ENCODE measurements around the gene NR3C2. TPM values are rescaled to one million over a fixed set of nuclear protein-coding genes. Genes with fewer than 3 reads are reported as not detected.
"Not testable (repeated sequence)": the region's sequence is repeated elsewhere in the genome, so short reads cannot be mapped to it uniquely, and the experiment has no call there.

Gene NR3C2
- total RNA-seq, 1 experiment from 2014 or later: 0.26 TPM

- ChIA-PET POLR2A (no interaction called here), CTCF (no interaction called here)
- BruUV-seq (replicated peaks): no TSS peak
Observed at GRCh38 chr4:148124512-148124911, 317.7 kb downstream of the NR3C2 start.

GRCh38 chr4:148123161-148123560 lies 319.1 kb downstream of the NR3C2 start:
- intact Hi-C loops (cut with micrococcal nuclease; ENCODE audit: unreplicated experiment); DNase-seq (ENCODE audit: low read depth, low spot score); BruUV-seq (replicated peaks); H3K36me3 ChIP-seq (ENCODE audit: control insufficient read depth, insufficient read depth, low read length); ATAC-seq; H3K9me3 ChIP-seq (ENCODE audit: control insufficient read depth, insufficient read depth, low read depth, low read length); H3K27me3 ChIP-seq (ENCODE audit: control insufficient read depth, insufficient read depth, low read length); POLR2A ChIA-PET; in situ Hi-C loops (cut with HindIII; ENCODE audit: low pct_unique_long_range_greater_than_20kb, low sequenced_read_pairs); CTCF ChIA-PET; H3K4me1 ChIP-seq (ENCODE audit: control insufficient read depth, insufficient read depth, low read length); H3K27ac ChIP-seq (ENCODE audit: low read length); H3K4me3 ChIP-seq (ENCODE audit: low read depth in 2 of 2, low read length in 2 of 2): not testable (repeated sequence)

More at GRCh38 chr4:148124512-148124911, 317.7 kb downstream of the NR3C2 start:
- H3K36me3 ChIP-seq (ENCODE audit: control insufficient read depth, insufficient read depth, low read length): no peaks in the 10 kb centered on the region
- H3K4me3 ChIP-seq (ENCODE audit: low read depth in 2 of 2, low read length in 2 of 2): no peak overlapping the region
- TF ChIP-seq SIN3A (IDR thresholded peaks at IDR 0.05; ENCODE audit: borderline replicate concordance, insufficient read depth, low read depth, low read length): no peak
- TF ChIP-seq CTCF (IDR thresholded peaks at IDR 0.05): no peak
- TF ChIP-seq POLR2AphosphoS5 (IDR thresholded peaks at IDR 0.05; ENCODE audit: low read depth, low read length): no peak
- no peak for TF ChIP-seq TCF7L2 (IDR thresholded peaks at IDR 0.05; ENCODE audit: low read depth, low read length)
- TF ChIP-seq, protein P1, sequence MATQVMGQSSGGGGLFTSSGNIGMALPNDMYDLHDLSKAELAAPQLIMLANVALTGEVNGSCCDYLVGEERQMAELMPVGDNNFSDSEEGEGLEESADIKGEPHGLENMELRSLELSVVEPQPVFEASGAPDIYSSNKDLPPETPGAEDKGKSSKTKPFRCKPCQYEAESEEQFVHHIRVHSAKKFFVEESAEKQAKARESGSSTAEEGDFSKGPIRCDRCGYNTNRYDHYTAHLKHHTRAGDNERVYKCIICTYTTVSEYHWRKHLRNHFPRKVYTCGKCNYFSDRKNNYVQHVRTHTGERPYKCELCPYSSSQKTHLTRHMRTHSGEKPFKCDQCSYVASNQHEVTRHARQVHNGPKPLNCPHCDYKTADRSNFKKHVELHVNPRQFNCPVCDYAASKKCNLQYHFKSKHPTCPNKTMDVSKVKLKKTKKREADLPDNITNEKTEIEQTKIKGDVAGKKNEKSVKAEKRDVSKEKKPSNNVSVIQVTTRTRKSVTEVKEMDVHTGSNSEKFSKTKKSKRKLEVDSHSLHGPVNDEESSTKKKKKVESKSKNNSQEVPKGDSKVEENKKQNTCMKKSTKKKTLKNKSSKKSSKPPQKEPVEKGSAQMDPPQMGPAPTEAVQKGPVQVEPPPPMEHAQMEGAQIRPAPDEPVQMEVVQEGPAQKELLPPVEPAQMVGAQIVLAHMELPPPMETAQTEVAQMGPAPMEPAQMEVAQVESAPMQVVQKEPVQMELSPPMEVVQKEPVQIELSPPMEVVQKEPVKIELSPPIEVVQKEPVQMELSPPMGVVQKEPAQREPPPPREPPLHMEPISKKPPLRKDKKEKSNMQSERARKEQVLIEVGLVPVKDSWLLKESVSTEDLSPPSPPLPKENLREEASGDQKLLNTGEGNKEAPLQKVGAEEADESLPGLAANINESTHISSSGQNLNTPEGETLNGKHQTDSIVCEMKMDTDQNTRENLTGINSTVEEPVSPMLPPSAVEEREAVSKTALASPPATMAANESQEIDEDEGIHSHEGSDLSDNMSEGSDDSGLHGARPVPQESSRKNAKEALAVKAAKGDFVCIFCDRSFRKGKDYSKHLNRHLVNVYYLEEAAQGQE (IDR thresholded peaks at IDR 0.05; ENCODE audit: insufficient read depth in 1 of 2, low read depth in 2 of 2, low read length in 1 of 2): no peak
- H3K27me3 ChIP-seq (ENCODE audit: control insufficient read depth, insufficient read depth, low read length): no peaks in the 10 kb centered on the region
- intact Hi-C loops (cut with micrococcal nuclease; ENCODE audit: unreplicated experiment): no loop called here
- 0 out of 2 replicates have a peak, but pooled peaks cover 3% of the 10 kb centered on the region for H3K9me3 ChIP-seq (ENCODE audit: control insufficient read depth, insufficient read depth, low read depth, low read length)
- H3K4me1 ChIP-seq (ENCODE audit: control insufficient read depth, insufficient read depth, low read length): no peaks in the 10 kb centered on the region
- H3K27ac ChIP-seq (ENCODE audit: low read length): no peak overlapping the region
- DNase-seq (ENCODE audit: low read depth, low spot score): no peak
- in situ Hi-C loops (cut with HindIII; ENCODE audit: low pct_unique_long_range_greater_than_20kb, low sequenced_read_pairs): no loop called here
- no peak for ATAC-seq

DNA sequence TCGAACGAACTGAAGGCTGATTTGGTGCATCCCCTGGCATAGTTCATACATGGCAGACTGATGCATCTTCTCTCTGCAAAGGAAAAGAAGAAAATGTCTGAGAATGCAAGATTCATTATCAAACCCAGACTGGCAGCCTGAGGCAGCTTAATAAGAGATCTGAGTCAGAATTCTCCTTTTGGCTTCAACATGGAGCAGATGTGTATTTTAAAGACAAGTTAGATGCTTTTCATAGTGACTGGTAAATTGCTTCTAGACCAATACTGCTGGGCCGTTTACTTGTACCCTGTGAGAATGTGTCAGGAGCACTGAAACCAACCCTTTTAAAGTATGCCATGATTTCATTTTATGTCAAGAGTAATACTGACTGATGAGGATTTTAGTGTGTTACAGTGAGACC lies 322.0 kb downstream of the NR3C2 start:
- no peak overlapping the region for H3K4me3 ChIP-seq (ENCODE audit: low read depth in 2 of 2, low read length in 2 of 2)
- no TSS peak for BruUV-seq (replicated peaks)
- DNase-seq (ENCODE audit: low read depth, low spot score) (no peak), ATAC-seq (no peak)
- TF ChIP-seq CTCF (IDR thresholded peaks at IDR 0.05) (no peak), TCF7L2 (IDR thresholded peaks at IDR 0.05; ENCODE audit: low read depth, low read length) (no peak), POLR2AphosphoS5 (IDR thresholded peaks at IDR 0.05; ENCODE audit: low read depth, low read length) (no peak), SIN3A (IDR thresholded peaks at IDR 0.05; ENCODE audit: borderline replicate concordance, insufficient read depth, low read depth, low read length) (no peak)
- TF ChIP-seq, protein P1 (IDR thresholded peaks at IDR 0.05; ENCODE audit: insufficient read depth in 1 of 2, low read depth in 2 of 2, low read length in 1 of 2): no peak
- no peaks in the 10 kb centered on the region for H3K36me3 ChIP-seq (ENCODE audit: control insufficient read depth, insufficient read depth, low read length)
- no peaks in the 10 kb centered on the region for H3K27me3 ChIP-seq (ENCODE audit: control insufficient read depth, insufficient read depth, low read length)
- H3K27ac ChIP-seq (ENCODE audit: low read length): no peak overlapping the region
- H3K4me1 ChIP-seq (ENCODE audit: control insufficient read depth, insufficient read depth, low read length): no peaks in the 10 kb centered on the region
- POLR2A ChIA-PET: no interaction called here
- intact Hi-C loops (cut with micrococcal nuclease; ENCODE audit: unreplicated experiment): no loop called here
- in situ Hi-C loops (cut with HindIII; ENCODE audit: low pct_unique_long_range_greater_than_20kb, low sequenced_read_pairs): no loop called here
- CTCF ChIA-PET: no interaction called here
- H3K9me3 ChIP-seq (ENCODE audit: control insufficient read depth, insufficient read depth, low read depth, low read length): 0 out of 2 replicates have a peak, but pooled peaks cover 3% of the 10 kb centered on the region

All from Panc1 (cell line).